Mucosa of gallbladder (tissue), 1 donor: ENCODE data around the gene EEPD1. TPM values are rescaled to one million over a fixed set of nuclear protein-coding genes. Genes with fewer than 3 reads are reported as not detected.
"Not testable (repeated sequence)": the region's sequence is repeated elsewhere in the genome, so short reads cannot be mapped to it uniquely, and the experiment has no call there.

ENCODE experiments used
- DNase-seq: peaks from one replicate; pipeline ENCODE4 v3.0.0-alpha.2; 2020; ENCODE audit warnings: low spot score
- total RNA-seq: library from RNA; stranded (reverse); gene quantifications from one replicate; pipeline ENCODE4 v1.2.1, GENCODE V29; 2021
- donor health status: DM: no; HTN: no; CAD: no.

Gene EEPD1
- total RNA-seq, 1 donor from 2014 or later, result 40.1 TPM

DNA sequence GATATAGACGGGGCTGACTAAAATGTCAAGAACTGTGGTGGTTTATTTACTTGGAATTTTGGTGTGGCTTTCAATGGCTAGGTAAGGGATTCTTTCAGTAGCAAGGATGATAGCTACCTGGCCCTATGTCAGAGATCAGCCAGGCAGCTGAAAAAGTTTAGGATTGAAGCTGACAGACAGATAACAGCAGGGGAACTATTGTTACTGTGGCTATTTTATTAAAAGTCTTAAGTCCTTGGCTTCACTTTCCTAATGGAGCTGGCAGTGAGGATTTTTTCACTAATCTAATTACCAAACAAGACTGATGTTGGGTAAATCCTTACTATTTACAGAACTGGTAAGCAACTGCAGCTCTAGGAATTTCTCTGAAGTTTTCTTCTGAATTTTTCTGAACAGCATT lies 164.2 kb downstream of the EEPD1 start:
- DNase-seq, result no peak

- no peak for DNase-seq
These were observed 165.1 kb downstream of the EEPD1 start for GRCh38 chr7:36318116-36318515.

DNA sequence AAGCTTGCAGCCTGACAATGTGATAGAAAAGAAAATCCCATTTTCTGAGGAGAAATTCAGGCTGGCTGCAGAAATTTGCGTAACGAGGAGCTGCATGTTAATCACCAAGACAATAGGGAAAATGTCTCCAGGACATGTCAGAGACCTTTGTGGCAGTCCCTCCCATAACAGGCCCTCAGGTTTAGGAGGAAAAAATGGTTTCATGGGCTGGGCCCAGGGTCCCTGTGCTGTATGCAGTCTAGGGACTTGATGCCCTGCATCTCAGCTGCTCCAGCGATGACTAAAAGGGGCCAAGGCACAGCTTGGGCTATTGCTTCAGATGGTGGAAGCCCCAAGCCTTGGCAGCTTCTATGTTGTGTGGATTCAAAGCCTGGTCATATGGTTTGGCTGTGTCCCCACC lies 168.2 kb downstream of the EEPD1 start:
- DNase-seq, result not testable (repeated sequence)

- DNase-seq, result no peak
These were observed 183.3 kb downstream of the EEPD1 start for GRCh38 chr7:36336390-36336789.

DNA sequence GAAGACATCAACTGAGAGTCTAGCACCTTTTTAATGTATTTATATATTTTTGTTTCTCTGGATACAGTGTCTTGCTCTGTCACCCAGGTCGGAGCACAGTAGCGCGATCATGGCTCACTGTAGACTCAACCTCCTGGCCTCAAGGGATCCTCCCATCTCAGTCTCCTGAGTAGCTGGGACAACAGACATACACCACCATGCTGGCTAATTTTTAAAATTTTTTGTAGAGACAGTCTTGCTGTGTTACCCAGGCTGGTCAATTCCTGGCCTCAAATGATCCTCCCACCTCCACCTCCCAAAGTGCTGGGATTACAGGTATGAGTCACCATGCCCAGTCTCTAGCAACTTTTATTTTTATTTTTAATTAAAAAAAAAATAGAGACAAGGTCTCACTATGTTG lies 185.2 kb downstream of the EEPD1 start:
- no peak for DNase-seq

DNA sequence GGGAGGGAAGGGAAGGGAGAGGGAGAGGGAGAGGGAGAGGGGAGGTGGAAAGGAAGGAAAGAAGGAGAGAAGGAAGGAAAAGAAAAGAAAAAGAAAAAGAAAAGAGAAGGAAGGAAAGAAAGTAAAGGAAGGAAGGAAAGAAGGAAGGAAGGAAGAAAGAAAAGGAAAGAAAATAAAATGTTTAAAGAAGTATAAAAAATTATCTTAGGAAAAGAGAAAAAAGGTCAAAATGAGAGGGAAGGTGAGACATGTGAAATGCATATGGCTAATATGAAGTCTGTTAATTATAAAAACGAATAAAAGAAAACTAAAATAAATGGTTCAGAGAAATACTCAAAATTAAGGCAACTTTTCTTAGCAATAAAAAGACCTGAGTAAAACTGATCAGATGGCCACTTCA lies 190.5 kb downstream of the EEPD1 start:
- no peak for DNase-seq

GRCh38 chr7:36344622-36345021 lies 191.6 kb downstream of the EEPD1 start:
- DNase-seq, result no peak

DNA sequence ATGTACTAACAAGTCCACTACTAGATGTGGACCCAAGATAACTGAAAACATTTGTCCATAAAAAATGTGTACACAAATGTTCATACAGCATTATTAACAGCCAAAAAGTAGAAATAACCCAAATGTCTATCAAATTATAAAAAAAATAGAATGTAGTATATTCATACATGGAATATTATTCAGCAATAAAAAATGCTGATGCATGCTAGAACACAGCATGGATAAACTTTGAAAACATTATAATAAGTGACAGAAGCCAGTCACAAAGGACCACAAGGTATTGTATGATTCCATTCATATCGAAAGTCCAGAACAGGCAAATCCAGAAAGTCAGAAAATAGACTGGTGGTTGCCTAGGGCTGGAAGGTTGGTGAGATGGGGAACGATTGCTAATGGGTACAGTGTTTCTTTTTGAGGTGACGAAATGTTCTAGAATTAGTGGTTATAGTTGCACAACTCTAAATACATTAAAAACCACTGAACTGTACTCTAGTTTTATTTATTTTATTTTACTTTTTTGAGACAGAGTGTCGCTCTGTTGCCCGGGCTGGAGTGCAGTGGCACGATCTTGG lies 193.3 kb downstream of the EEPD1 start:
- DNase-seq, result no peak

DNA sequence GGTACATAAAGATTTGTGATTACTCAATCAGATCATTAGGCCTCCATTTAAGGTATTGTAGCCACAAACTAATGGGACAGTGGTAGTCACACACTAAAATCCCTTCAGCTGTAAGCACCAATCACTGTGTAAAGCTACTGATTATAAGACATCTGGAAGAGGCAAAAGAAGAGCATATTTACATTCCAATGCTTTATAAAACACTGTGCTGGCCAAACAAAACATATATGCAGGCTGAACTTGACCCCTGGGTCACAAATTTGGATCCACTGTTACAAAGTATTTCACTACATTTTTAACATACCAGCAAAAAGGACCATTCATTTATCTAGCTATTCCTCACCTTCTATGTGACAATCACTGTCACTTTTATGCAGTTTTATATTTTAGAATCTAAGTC lies 195.2 kb downstream of the EEPD1 start:
- no peak for DNase-seq

DNA sequence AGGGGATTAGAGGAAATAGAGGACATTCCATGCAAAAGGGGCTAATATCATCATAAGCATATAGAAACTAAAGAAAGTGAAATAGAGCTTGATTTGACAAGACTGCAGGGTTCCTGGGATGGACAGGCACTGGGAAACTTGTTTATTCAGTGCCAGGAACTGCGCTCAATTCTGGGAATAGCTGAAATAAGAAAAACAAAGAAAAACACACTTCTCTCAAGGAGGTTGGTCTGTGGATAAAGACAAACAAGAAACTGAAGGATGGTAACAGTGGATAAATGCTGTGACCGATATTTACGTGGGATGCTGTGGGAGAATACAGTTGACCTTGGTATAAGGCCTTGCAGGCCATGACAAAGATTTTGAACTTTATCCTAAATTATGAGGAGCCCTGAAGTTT lies 195.7 kb downstream of the EEPD1 start:
- DNase-seq, result no peak

GRCh38 chr7:36349626-36350025 lies 196.6 kb downstream of the EEPD1 start:
- no peak for DNase-seq

Other genes starting within 250 kb of the EEPD1 start
- gene ANLN, start 236.6 kb downstream of the EEPD1 start, total RNA-seq, result 4.1 TPM